ENCODE measurements around the gene CLPTM1L.
"Not testable (repeated sequence)": the region's sequence is repeated elsewhere in the genome, so short reads cannot be mapped to it uniquely, and the experiment has no call there.

DNA sequence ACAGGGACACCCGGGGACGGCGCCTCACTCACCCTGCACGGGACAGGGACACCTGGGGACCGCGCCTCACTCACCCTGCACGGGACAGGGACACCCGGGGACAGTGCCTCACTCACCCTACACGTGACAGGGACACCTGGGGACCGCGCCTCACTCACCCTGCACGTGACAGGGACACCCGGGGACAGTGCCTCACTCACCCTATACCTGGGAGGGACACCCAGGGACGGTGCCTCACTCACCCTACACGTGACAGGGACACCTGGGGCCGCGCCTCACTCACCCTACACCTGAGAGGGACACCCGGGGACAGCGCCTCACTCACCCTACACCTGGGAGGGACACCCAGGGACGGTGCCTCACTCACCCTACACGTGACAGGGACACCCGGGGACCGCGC is 53.9 kb downstream of the CLPTM1L start:
- not testable (repeated sequence) for TF ChIP-seq CTCF (conservative IDR thresholded peaks at IDR 0.05; ENCODE audit: low read length); EZH2phosphoT487 (IDR thresholded peaks at IDR 0.05; ENCODE audit: borderline replicate concordance, low read depth, low read length)
